Left lobe of liver (tissue), 2 donors: ENCODE measurements around the gene C2orf49. TPM values are rescaled to one million over a fixed set of nuclear protein-coding genes. Genes with fewer than 3 reads are reported as not detected.

Experiments
- ATAC-seq: fragments of 200-7000 bp; cut with Tn5 transposase; one replicate; pipeline ENCODE4 v1.9.1; 2020; ENCODE audit warnings: mild to moderate bottlenecking, moderate library complexity
- DNase-seq: peaks from one replicate; pipeline ENCODE4 v3.0.0-alpha.2; 2020; ENCODE audit warnings: low spot score
- total RNA-seq: library from RNA; stranded (reverse); gene quantifications from one replicate; pipeline ENCODE4 v1.2.1, GENCODE V29; 2021
- donor health status: DM: no; HTN: no; CAD: no; lungs with moderate emphysema.
- donor health status: DM: no; HTN: yes; CAD: no.

C2orf49 gene
- total RNA-seq, 1 donor from 2014 or later: 5.2 TPM

DNA sequence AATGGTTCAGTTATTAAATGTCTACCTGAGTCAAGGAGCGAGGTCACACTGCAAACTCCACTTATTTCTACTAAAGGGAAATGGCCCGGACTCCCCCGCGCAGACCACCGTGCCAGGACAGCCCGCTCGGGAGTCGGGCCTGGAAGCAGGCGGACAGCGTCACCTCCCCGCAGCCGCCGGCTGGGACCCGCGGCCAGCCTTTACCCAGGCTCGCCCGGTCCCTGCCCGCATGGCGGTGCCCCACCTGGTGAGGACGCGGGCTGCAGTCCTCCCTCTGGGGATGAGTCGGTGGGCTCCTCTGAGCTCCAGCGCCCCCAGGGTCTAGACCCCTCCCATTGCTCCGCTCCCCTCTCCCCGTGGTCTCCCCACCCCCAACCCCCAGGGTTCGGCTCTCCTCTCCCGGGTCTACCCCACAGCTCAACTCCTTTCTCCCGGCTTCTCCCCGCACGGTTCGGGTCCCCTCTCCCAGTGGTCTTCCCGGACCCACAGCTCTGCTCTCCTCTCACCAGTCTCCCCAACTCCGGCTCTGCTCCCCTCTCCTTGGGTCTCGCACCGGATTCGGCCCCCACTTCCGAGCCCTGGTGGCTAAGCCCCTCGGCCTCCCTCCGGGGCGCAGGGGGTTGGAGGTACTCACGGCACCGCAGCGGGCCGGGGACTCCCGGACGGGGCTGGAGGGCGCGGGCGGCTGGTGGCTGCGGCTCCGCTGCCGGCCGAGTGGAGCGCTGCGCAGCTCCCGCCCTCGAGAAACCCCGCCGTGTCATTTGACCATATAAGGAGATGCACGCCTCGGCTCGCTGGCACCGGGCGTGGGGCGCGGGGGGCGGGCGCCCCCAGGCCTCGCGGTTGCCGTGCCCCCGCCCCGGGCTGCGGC lies 61.2 kb downstream of the C2orf49 start, which contains the start of gene FHL2:
FHL2 (minus strand) TSS at position 716 of the 871 bp plus-strand sequence. CDS start 12,535 bp downstream, outside the sequence.
- DNase-seq (peak; percentile 70), ATAC-seq (peak; percentile 95)

Other genes starting within 250 kb of the C2orf49 start
- not detected for gene GPR45, start 95.8 kb upstream of the C2orf49 start, total RNA-seq
- gene TGFBRAP1, start 7.8 kb upstream of the C2orf49 start, total RNA-seq: 6.1 TPM
- 5.5 TPM for gene FHL2, start 61.5 kb downstream of the C2orf49 start, total RNA-seq